GM18873 (cell line): ENCODE measurements around the gene CTTNBP2NL.

Source experiments
- ATAC-seq: cut with Tn5 transposase; IDR thresholded peaks from one replicate; pipeline ENCODE4 v1.9.1; 2021; ENCODE audit warnings: mild to moderate bottlenecking, moderate library complexity, moderate number of reproducible peaks; ENCODE audit not compliant: unreplicated experiment, low FRiP score

Gene CTTNBP2NL

DNA sequence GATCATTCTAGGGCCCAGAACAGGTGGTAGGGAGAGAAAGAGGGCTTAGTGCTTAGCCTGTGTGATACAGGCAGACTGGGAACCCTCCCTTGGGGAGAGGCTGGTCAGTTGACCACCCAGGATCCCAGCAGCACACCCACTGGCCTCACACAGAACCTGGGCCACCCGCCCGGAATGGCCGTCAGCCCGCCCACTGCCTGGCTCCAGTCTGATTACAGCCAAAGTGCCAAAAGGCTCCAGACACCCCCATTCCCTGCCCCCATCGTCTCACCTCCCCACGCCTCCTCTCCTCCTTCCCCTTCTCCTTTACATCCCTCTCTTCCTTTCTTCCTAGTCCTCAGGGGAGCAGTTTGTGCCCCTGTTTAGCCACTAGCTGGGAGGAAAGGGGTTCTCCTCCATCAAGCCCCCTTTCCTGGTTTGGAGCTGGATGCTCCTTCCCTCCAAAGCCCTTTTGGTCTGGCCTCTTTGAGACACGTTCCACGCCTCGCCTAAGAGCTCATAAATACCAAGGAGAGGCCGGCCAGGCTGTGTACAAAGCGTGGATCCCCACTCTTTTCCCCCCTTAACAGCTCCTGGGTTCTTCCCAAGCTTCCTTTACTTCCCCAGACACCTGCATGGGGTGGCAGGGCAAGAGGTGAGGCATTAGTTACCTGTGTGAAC lies 108.1 kb downstream of the CTTNBP2NL start:
- ATAC-seq = no peak

DNA sequence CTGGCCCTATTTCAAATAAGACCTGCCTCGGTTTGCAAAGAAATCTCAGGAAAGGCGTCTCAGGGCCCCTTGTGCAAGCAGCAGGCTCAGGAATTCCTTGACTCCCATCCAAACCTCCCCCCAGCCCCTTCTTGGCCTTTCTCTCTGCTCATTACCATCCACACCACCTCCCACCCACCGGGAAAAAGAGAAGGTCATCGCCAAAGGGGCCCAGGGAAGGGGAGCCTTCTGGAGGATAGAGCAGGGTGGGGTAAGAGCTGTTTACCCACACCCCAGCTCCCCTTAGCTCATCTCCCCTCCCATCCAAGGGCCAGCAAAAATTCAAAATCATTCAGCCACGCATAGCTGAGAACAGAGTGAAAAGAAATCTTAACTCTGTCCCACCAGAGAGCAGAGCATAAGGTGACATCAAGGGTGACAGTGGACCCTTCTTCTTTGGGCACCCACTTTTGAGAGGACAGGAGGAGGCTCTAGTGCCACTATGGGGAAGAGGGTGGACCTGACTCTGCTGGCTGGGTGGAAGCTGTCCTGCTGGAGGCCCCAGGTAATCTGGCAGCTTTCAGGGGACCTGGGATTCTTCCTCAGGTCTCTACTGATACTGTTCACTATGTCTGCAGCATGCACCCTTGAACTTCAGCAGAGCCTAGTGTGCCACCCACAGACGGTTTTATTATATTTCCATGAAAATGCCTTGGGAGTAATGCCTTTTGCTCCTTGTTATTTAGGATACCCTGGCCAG lies 108.8 kb downstream of the CTTNBP2NL start:
- no peak for ATAC-seq

DNA sequence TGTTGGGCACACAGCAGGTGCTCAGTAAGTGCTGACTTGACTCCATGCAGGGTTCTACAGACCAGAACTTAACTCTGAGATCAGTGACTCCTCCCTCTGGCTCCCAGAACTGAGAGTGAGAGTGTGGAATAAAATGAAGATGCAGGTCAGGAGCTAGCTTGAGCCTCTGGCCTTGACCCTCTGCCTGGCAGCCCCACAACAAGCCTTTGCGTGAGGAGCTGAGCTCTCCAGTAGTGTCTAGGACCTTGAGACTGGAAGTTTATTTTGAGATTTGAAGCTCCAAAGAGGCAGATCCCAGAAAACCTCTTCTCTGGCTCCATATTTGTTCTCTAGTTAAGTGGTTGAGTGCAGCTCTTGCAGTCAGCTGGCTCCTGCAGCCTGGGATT lies 109.4 kb downstream of the CTTNBP2NL start:
- no peak for ATAC-seq

DNA sequence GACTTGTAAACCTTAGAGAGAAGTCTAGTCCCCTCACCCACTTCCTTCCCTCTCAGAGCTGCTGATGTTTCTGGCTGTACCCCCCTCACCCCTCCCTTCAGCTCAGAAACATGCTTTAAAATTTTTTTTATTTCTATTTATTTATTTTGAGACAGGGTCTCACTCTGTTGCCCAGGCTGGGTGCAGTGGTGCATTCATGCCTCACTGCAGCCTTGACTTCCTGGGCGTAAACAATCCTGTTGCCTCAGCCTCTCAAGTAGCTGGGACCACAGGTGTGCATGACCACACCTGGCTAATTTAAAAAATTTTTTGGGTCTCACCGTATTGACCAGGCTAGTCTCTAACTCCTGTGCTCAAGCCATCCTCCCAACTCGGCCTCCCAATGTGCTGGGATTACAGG lies 109.9 kb downstream of the CTTNBP2NL start:
- ATAC-seq = no peak

DNA sequence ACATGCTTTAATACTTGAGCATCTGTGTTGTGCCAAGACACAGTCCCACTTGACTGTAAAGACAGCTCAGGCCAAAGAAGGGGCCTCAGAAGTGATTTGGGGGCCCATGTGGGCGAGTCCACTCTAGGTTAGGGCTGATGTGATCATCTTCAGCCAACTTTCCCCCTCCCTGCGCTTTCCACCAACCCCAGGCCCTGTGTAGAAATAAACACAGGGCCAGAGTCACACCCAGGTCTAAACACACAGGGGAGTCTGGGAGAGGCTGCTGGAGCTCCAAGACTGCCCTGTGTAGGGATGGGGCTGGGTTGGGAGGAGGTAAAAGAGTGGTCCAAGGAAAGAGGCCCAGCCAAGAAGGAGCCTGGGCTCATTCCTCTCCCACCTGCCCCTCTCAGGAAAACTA lies 110.3 kb downstream of the CTTNBP2NL start:
- ATAC-seq = no peak

DNA sequence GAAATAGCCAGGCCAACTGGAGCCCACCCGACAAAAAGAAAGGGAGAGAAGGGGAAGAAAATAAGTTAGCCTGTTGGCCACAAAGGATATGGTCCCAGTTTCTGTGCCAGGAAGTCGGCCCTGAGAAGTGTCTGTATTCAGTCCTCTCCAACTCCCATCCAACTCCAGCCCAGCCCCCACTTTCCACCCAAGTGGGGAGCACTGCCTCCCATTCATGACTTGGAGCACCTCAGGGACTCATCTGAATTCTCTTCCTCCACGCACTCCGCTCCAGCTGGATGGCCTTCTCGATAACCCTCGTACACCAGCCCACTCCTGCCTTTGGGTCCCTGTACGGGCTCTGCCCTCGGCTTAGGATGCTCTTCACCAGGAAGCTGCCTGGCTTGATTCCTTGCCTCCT lies 110.7 kb downstream of the CTTNBP2NL start:
- no peak for ATAC-seq

DNA sequence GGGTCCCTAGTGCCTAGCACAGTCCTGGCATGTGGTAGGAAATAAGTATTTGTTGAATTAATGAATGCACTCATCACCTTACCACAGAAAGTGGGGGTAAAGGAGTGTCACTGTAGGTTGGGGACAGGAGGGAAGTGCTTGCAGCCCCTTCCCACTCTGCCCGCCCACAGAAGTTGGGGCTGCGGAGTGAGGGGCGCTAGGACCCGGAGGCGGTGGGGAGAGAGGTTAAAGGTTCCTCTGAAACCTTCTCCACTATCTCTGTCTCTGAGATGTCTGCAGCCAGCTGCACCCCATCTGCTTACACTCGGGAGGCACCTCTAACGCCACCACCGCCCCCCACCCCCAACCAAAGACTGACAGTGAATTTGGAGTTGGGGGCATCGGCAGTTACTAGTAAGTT lies 111.3 kb downstream of the CTTNBP2NL start:
- ATAC-seq = no peak

DNA sequence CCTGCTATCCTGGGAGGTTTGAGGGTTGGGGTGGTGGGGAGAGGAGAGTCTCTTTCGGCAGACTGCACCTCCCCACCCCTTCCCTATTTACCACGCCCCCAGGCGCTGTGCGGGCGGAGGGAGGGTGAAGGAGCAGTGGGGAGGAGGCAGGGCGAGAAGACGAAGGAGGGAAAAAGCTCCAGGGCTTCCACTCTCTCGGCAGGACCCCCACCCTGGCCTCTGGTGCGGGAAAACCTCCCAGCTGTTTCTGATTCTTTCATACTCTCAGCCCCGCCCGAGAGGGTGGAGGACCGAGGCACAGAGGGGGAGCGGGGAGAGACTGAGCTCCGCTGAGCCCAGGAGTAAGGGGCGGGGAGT lies 111.9 kb downstream of the CTTNBP2NL start:
- no peak for ATAC-seq

DNA sequence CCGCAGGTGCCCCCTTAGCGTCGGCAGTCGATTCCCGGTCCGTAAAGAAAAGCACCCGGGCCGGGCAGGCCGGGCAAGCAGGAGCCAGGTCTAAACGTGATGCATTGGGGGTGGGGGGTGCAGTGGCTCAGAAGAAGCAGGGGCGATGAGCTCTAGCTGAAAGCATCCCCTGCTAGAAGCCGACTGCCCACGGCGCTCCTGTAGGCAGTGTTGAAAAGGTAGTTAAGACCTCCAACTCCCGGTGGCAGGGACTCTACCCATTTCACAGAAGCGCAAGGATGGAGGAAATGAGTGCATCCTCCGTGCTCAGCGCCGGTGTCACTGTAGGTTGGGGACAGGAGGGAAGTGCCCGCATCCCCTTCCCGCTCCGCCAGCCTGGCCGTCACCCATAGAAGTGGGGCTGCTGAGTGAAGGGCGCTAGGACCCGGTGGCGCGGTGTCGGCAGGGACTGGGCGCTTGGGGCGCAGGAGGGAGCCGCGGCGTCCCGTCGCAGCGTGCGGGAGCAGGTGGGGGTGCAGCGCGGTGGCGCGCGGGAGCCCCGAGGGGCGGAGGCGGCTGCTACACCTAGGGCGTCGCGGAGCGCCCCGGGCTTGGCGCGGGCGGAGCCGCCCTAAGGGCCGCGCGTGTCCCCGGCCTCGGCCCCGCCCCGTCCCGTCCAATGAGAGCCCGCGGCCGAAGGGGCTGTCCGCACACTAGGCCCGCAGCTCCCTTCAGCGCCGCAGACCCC lies 112.4 kb downstream of the CTTNBP2NL start, which contains the start of gene WNT2B:
Gene WNT2B (plus strand): TSS at position 688 of the 727 bp plus-strand sequence. CDS start 298 bp downstream, outside the sequence.
- no peak for ATAC-seq

DNA sequence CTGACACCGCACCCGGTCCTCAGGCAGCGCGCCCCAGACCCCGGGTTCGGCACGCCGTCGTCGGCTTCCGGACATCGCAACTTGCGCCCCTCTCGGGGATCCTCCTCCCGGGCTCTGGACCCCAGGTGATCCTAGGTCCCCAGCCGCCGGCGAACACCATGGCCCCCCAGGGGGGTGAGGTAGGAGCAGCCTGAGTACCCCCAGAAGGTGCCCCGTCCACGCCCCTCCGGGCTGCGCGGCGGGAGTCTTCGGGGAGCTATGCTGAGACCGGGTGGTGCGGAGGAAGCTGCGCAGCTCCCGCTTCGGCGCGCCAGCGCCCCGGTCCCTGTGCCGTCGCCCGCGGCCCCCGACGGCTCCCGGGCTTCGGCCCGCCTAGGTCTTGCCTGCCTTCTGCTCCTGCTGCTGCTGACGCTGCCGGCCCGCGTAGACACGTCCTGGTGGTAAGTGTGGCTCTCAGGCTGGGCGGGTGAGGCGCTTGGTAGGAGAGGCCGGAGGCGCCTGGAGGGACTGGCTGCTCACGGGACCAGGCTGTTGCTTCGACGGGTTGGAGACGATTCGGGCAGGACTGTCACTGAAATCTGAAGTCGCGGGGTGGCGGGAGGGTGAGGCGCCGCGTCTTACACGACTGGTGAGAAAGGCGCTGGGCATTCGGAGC lies 113.1 kb downstream of the CTTNBP2NL start:
- no peak for ATAC-seq

DNA sequence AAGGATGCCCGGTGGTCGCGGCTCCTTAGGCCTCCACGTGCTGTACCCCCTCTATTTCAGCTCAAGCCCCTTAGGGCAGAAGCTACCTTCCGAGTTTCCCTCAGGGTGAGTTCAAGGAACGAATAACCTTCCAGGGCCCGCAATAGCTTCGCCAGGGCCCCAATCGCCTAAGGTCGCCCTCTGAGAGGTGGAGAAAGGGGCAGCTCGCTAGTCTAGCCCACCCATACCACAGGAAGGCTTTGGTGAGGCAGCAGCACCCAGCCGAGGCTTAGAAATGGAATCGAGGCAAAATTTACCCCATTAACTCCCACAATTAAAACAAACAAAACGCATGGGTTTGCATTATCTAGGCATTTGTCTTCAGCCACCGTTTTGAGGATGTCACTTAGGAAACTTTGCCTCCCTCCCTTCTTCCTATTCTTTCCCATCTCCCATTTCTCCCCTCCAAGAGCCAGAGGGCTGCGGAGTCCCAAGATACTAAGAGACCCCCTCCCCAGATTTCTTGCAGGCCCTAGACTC lies 113.7 kb downstream of the CTTNBP2NL start:
- ATAC-seq = no peak

DNA sequence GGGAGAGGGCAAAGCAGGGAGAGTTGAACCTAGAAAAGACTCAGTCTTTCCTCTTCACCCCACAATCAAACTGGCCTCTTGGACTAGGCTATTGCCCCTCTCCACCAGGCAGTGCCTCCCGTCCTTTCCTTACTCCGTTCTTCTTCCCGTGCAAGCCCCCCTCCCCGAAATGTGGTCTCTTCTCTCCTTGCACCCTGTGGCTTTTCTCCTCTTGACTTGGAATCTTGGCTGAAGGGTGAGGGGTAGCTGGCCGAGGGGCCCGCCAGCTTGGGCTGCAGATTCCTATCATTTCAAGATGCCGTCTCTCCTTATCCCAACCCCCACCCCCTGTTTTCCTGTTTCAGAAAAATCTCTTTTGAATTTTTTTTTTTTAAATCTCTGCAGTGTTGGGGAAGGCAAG lies 114.3 kb downstream of the CTTNBP2NL start:
- ATAC-seq = no peak
